Naive thymus-derived CD4-positive, alpha-beta T cell (primary cell): ENCODE measurements around the gene RAI1. TPM values are rescaled to one million over a fixed set of nuclear protein-coding genes. Genes with fewer than 3 reads are reported as not detected.

Source experiments
- ATAC-seq: fragments of 150-1000 bp; cut with Tn5 transposase; 2 replicates; pipeline ENCODE4 v1.10.0; 2021; ENCODE audit warnings: mild to moderate bottlenecking, moderate library complexity
- CTCF ChIA-PET: fragments of 350-600 bp; sonication (Branson Sonifier 250); formaldehyde crosslinking; loops from one replicate; lab custom pipeline; 2021; ENCODE audit warnings: antibody characterized with exemption; lab: Charles Lee
- POLR2A ChIA-PET: fragments of 350-600 bp; sonication (Branson Sonifier 250); formaldehyde crosslinking; loops from one replicate; lab custom pipeline; 2021; ENCODE audit warnings: antibody characterized with exemption, inconsistent platforms; lab: Charles Lee
- DNase-seq, 9 donors: peaks; one replicate each; pipeline versions ENCODE4 v3.0.0 to v3.0.0-alpha.2; 2020 to 2022; ENCODE audit warnings: mixed read lengths in 1 of 9
- H3K27ac ChIP-seq: one replicate; pipeline ENCODE4 v1.7.0; 2013; ENCODE audit warnings: mild to moderate bottlenecking, low read depth, low read length, moderate library complexity
- H3K27me3 ChIP-seq, 2 donors: one replicate each; pipeline ENCODE4 v1.7.0; 2013; ENCODE audit warnings: low read length in 2 of 2, mild to moderate bottlenecking in 2 of 2, moderate library complexity in 2 of 2; ENCODE audit not compliant: control insufficient read depth in 2 of 2, insufficient read depth in 2 of 2
- H3K36me3 ChIP-seq, 3 experiments: 1 replicate in 2 of 3; 2 replicates in 1 of 3; pipeline ENCODE4 v1.7.0; 2013; ENCODE audit warnings: low read length in 3 of 3, mild to moderate bottlenecking in 3 of 3, moderate library complexity in 1 of 3; ENCODE audit not compliant: insufficient read depth in 3 of 3, control insufficient read depth in 2 of 3
- H3K4me1 ChIP-seq, 2 donors: one replicate each; pipeline ENCODE4 v1.7.0; 2013; ENCODE audit warnings: low read length in 2 of 2, mild to moderate bottlenecking in 2 of 2, moderate library complexity in 1 of 2; ENCODE audit not compliant: control insufficient read depth in 2 of 2, insufficient read depth in 2 of 2
- H3K4me3 ChIP-seq: 2 replicates; pipeline ENCODE4 v1.7.0; 2013; ENCODE audit warnings: mild to moderate bottlenecking, low read length
- H3K9me3 ChIP-seq, 3 experiments: 1 replicate in 2 of 3; 2 replicates in 1 of 3; pipeline ENCODE4 v1.7.0; 2013; ENCODE audit warnings: low read length in 3 of 3; ENCODE audit not compliant: control insufficient read depth in 2 of 3
- H3K27ac Mint-ChIP-seq, 9 donors: one replicate each; pipeline ENCODE4 v1.8.0; 2020 to 2022; ENCODE audit warnings: mixed read lengths in 9 of 9, mild to moderate bottlenecking in 8 of 9, moderate library complexity in 5 of 9, inconsistent platforms in 2 of 9
- H3K27me3 Mint-ChIP-seq, 5 donors: one replicate each; pipeline ENCODE4 v1.8.0; 2021 to 2022; ENCODE audit warnings: mixed read lengths in 5 of 5, mild to moderate bottlenecking in 1 of 5
- H3K36me3 Mint-ChIP-seq, 5 donors: one replicate each; pipeline ENCODE4 v1.8.0; 2020 to 2022; ENCODE audit warnings: mixed read lengths in 5 of 5, mild to moderate bottlenecking in 3 of 5, inconsistent platforms in 1 of 5
- H3K4me1 Mint-ChIP-seq, 7 donors: one replicate each; pipeline ENCODE4 v1.8.0; 2020 to 2022; ENCODE audit warnings: mixed read lengths in 7 of 7, mild to moderate bottlenecking in 3 of 7, inconsistent platforms in 1 of 7
- H3K4me3 Mint-ChIP-seq, 10 donors: one replicate each; pipeline ENCODE4 v1.8.0; 2020 to 2022; ENCODE audit warnings: mild to moderate bottlenecking in 10 of 10, mixed read lengths in 10 of 10, moderate library complexity in 6 of 10, inconsistent platforms in 2 of 10
- H3K9me3 Mint-ChIP-seq, 11 donors: one replicate each; pipeline ENCODE4 v1.8.0; 2020 to 2022; ENCODE audit warnings: mixed read lengths in 11 of 11, mild to moderate bottlenecking in 4 of 11, inconsistent platforms in 1 of 11, moderate library complexity in 1 of 11
- intact Hi-C, 2 donors: fragments of 100-400 bp; cut with micrococcal nuclease; formaldehyde crosslinking; loops; one replicate each; pipeline ENCODE4 v1.15.1; 2023
- polyA plus RNA-seq, 2 donors: library from polyadenylated mRNA; unstranded; fragments of 300-500 nt; fragmentation: Illumina TruSeq; gene quantifications; one replicate each; pipeline ENCODE4 v1.2.3, GENCODE V29; 2021
- total RNA-seq, 6 experiments: library from RNA in 5 of 6; stranded (reverse) in 5 of 6; gene quantifications; 1 replicate in 5 of 6; 2 replicates in 1 of 6; pipeline ENCODE4 v1.2.3 and lab custom pipeline; 2021 to 2026

Gene RAI1
- total and polyA plus RNA-seq, 7 experiments from 2014 or later = 2.0 to 46.2 (median 21.2) TPM

GRCh38 chr17:17711641-17712162 is 30.4 kb downstream of the RAI1 start:
- H3K4me1 ChIP-seq = no peaks in the 10 kb centered on the region
- POLR2A ChIA-PET = interaction anchor here (0.8 kb wide), 1 partner anchor 10 kb away, joined by 3 read pairs; no protein-coding TSS in a partner anchor
- ATAC-seq = no peak

GRCh38 chr17:17712268-17712924 is 31.1 kb downstream of the RAI1 start:
- Mint-ChIP-seq H3K4me3 (peak overlapping the region in 1 of 10 donors; percentile 8), H3K27me3 (no peaks in the 10 kb centered on the region), H3K9me3 (no peaks in the 10 kb centered on the region), H3K27ac (peak overlapping the region in 2 of 9 donors; percentile 4 to 26), H3K36me3 (peaks cover 0 to 12% (median 2%) of the 10 kb centered on the region in 5 donors), H3K4me1 (peaks cover 25 to 39% (median 34%) of the 10 kb centered on the region in 7 donors)
- Histone ChIP-seq H3K36me3 (no peaks in the 10 kb centered on the region), H3K27me3 (no peaks in the 10 kb centered on the region), H3K4me1 (no peaks in the 10 kb centered on the region), H3K27ac (no peak overlapping the region), H3K4me3 (no peak overlapping the region), H3K9me3 (no peaks in the 10 kb centered on the region)
- DNase-seq = no peak
- CTCF ChIA-PET = no interaction called here
- POLR2A ChIA-PET = no interaction called here
- peak; percentile 87 for ATAC-seq
- intact Hi-C loops = no loop called here

More at GRCh38 chr17:17711641-17712162, 30.4 kb downstream of the RAI1 start:
- DNase-seq = no peak
- Mint-ChIP-seq H3K4me1 (peaks cover 24 to 38% (median 30%) of the 10 kb centered on the region in 7 donors), H3K27ac (no peak overlapping the region), H3K27me3 (no peaks in the 10 kb centered on the region), H3K4me3 (no peak overlapping the region), H3K36me3 (peaks cover 0 to 12% (median 2%) of the 10 kb centered on the region in 5 donors), H3K9me3 (no peaks in the 10 kb centered on the region)
- CTCF ChIA-PET = no interaction called here
- Histone ChIP-seq H3K4me3 (no peak overlapping the region), H3K27ac (no peak overlapping the region), H3K27me3 (no peaks in the 10 kb centered on the region), H3K9me3 (no peaks in the 10 kb centered on the region), H3K36me3 (no peaks in the 10 kb centered on the region)
- intact Hi-C loops = no loop called here

GRCh38 chr17:17713839-17714238 is 32.6 kb downstream of the RAI1 start:
- no peaks in the 10 kb centered on the region for H3K9me3 Mint-ChIP-seq
- peak overlapping the region in 4 of 9 donors; percentile 3 to 65 (median 40) for H3K27ac Mint-ChIP-seq
- ATAC-seq (no peak), DNase-seq (no peak)
- H3K4me3 Mint-ChIP-seq = peak overlapping the region in 7 of 10 donors; percentile 25 to 73 (median 41)
- H3K27me3 Mint-ChIP-seq = peaks cover 0 to 7% (median 0%) of the 10 kb centered on the region in 5 donors
- no peaks in the 10 kb centered on the region for H3K36me3 ChIP-seq
- CTCF ChIA-PET = interaction anchor here (0.6 to 1.1 kb wide), 3 partner anchors 34 to 148 kb away, joined by 3 to 4 read pairs (median 4); no protein-coding TSS in a partner anchor
- no peaks in the 10 kb centered on the region for H3K9me3 ChIP-seq
- intact Hi-C loops = no loop called here
- H3K4me1 ChIP-seq = no peaks in the 10 kb centered on the region
- H3K36me3 Mint-ChIP-seq = peaks cover 0 to 19% (median 3%) of the 10 kb centered on the region in 5 donors
- POLR2A ChIA-PET = interaction anchor here (1.0 kb wide), 1 partner anchor 12 kb away, joined by 3 read pairs; no protein-coding TSS in a partner anchor
- peaks cover 31 to 48% (median 39%) of the 10 kb centered on the region in 7 donors for H3K4me1 Mint-ChIP-seq
- no peak overlapping the region for H3K4me3 ChIP-seq
- no peak overlapping the region for H3K27ac ChIP-seq
- no peaks in the 10 kb centered on the region for H3K27me3 ChIP-seq

- POLR2A ChIA-PET = interaction anchor here (0.6 to 1.0 kb wide), 2 partner anchors 12 to 122 kb away, joined by 3 read pairs; no protein-coding TSS in a partner anchor
- CTCF ChIA-PET = interaction anchor here (0.7 to 1.1 kb wide), 2 partner anchors 35 to 149 kb away, joined by 4 read pairs; no protein-coding TSS in a partner anchor
- H3K9me3 ChIP-seq = no peaks in the 10 kb centered on the region
- H3K27me3 ChIP-seq = no peaks in the 10 kb centered on the region
- DNase-seq = no peak
- no peak overlapping the region for H3K4me3 ChIP-seq
- ATAC-seq = no peak
- H3K27ac ChIP-seq = no peak overlapping the region
- H3K27me3 Mint-ChIP-seq = peaks cover 0 to 9% (median 3%) of the 10 kb centered on the region in 5 donors
- no peaks in the 10 kb centered on the region for H3K36me3 ChIP-seq
- peaks cover 0 to 22% (median 3%) of the 10 kb centered on the region in 5 donors for H3K36me3 Mint-ChIP-seq
- no peaks in the 10 kb centered on the region for H3K4me1 ChIP-seq
- intact Hi-C loops = no loop called here
- no peaks in the 10 kb centered on the region for H3K9me3 Mint-ChIP-seq
- H3K4me3 Mint-ChIP-seq = peak overlapping the region in 6 of 10 donors; percentile 25 to 56 (median 41)
- peak overlapping the region in 4 of 9 donors; percentile 3 to 65 (median 45) for H3K27ac Mint-ChIP-seq
- peaks cover 32 to 50% (median 39%) of the 10 kb centered on the region in 7 donors for H3K4me1 Mint-ChIP-seq
These were observed 33.1 kb downstream of the RAI1 start for GRCh38 chr17:17714261-17714866.

GRCh38 chr17:17714879-17715278 is 33.6 kb downstream of the RAI1 start:
- Mint-ChIP-seq H3K27me3 (peaks cover 0 to 11% (median 6%) of the 10 kb centered on the region in 5 donors), H3K9me3 (no peaks in the 10 kb centered on the region), H3K27ac (no peak overlapping the region), H3K36me3 (peaks cover 0 to 19% (median 2%) of the 10 kb centered on the region in 5 donors), H3K4me1 (peaks cover 32 to 53% (median 40%) of the 10 kb centered on the region in 7 donors), H3K4me3 (peak overlapping the region in 1 of 10 donors; percentile 56)
- Histone ChIP-seq H3K4me1 (no peaks in the 10 kb centered on the region), H3K27me3 (no peaks in the 10 kb centered on the region), H3K36me3 (no peaks in the 10 kb centered on the region), H3K27ac (no peak overlapping the region), H3K9me3 (no peaks in the 10 kb centered on the region), H3K4me3 (no peak overlapping the region)
- ATAC-seq (no peak), DNase-seq (no peak)
- intact Hi-C loops = no loop called here
- CTCF ChIA-PET = interaction anchor here (1.1 kb wide), 1 partner anchor 35 kb away, joined by 4 read pairs; no protein-coding TSS in a partner anchor
- POLR2A ChIA-PET = interaction anchor here (0.6 to 0.7 kb wide), 2 partner anchors 21 to 121 kb away, joined by 3 read pairs; no protein-coding TSS in a partner anchor

GRCh38 chr17:17716837-17717523 is 35.7 kb downstream of the RAI1 start:
- Histone ChIP-seq H3K36me3 (no peaks in the 10 kb centered on the region), H3K4me1 (no peaks in the 10 kb centered on the region), H3K9me3 (no peaks in the 10 kb centered on the region), H3K27ac (no peak overlapping the region), H3K27me3 (no peaks in the 10 kb centered on the region), H3K4me3 (no peak overlapping the region)
- Mint-ChIP-seq H3K36me3 (peaks cover 0 to 19% (median 0%) of the 10 kb centered on the region in 5 donors), H3K9me3 (no peaks in the 10 kb centered on the region), H3K4me3 (no peak overlapping the region), H3K27ac (peak overlapping the region in 1 of 9 donors; percentile 15), H3K27me3 (peaks cover 0 to 26% (median 16%) of the 10 kb centered on the region in 5 donors), H3K4me1 (peaks cover 40 to 62% (median 47%) of the 10 kb centered on the region in 7 donors)
- ChIA-PET CTCF (no interaction called here), POLR2A (interaction anchor here (0.5 kb wide), 1 partner anchor 37 kb away, joined by 3 read pairs; no protein-coding TSS in a partner anchor)
- DNase-seq (no peak), ATAC-seq (no peak)
- intact Hi-C loops = no loop called here
